Activated T-helper 9 cell treated with anti-CD3 and anti-CD28 coated beads, Interleukin-2, amount 50 U/mL, for 16 hours (primary cell): ENCODE data around the gene TTC23.

Source experiments
- DNase-seq: peaks from one replicate; pipeline ENCODE4 v3.0.0-alpha.2; 2020; ENCODE audit warnings: low read depth

TTC23 gene

GRCh38 chr15:99135194-99135593 lies 114.2 kb downstream of the TTC23 start:
- no peak for DNase-seq

DNA sequence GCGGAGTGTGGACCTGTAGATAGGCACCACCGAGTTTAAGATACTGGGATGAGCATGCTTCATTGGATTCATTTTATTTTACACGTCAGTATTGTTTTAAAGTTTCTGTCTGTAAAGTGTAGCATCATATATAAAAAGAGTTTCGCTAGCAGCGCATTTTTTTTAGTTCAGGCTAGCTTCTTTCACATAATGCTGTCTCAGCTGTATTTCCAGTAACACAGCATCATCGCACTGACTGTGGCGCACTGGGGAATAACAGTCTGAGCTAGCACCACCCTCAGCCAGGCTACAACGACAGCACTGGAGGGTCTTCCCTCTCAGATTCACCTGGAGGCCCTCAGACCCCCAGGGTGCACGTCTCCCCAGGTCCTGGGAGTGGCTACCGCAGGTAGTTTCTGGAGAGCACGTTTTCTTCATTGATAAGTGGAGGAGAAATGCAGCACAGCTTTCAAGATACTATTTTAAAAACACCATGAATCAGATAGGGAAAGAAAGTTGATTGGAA lies 115.0 kb downstream of the TTC23 start:
- DNase-seq = no peak

GRCh38 chr15:99132634-99133287 lies 116.6 kb downstream of the TTC23 start:
- no peak for DNase-seq

- DNase-seq = no peak
These were observed 117.3 kb downstream of the TTC23 start for GRCh38 chr15:99132122-99132521.

DNA sequence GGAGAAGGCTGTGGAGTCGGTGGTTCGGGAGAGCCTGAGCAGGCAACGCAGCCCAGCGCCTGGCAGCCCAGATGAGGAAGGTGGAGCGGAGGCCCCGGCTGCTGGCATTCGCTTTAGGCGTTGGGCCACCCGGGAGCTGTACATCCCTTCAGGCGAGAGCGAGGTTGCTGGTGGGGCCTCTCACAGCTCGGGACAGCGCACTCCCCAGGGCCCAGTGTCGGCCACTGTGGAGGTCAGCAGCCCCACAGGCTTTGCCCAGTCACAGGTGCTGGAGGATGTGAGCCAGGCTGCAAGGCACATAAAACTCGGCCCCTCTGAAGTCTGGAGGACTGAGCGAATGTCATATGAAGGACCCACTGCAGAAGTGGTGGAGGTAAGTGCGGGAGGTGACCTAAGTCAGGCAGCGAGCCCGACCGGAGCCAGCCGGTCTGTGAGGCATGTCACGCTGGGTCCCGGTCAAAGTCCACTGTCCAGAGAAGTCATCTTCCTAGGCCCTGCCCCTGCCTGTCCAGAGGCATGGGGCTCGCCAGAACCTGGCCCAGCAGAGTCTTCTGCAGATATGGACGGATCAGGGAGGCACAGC lies 117.8 kb downstream of the TTC23 start:
- no peak for DNase-seq

GRCh38 chr15:99130765-99131440 lies 118.5 kb downstream of the TTC23 start:
- no peak for DNase-seq

DNA sequence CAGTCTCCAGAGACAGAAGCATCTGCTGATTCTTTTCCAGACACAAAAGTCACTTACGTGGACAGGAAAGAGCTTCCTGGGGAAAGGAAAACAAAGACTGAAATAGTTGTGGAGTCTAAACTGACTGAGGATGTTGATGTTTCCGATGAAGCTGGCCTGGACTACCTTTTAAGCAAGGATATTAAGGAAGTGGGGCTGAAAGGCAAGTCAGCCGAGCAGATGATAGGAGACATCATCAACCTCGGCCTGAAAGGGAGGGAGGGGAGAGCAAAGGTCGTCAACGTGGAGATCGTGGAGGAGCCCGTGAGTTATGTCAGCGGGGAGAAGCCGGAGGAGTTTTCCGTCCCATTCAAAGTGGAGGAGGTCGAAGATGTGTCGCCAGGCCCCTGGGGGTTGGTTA lies 119.1 kb downstream of the TTC23 start:
- no peak for DNase-seq

DNA sequence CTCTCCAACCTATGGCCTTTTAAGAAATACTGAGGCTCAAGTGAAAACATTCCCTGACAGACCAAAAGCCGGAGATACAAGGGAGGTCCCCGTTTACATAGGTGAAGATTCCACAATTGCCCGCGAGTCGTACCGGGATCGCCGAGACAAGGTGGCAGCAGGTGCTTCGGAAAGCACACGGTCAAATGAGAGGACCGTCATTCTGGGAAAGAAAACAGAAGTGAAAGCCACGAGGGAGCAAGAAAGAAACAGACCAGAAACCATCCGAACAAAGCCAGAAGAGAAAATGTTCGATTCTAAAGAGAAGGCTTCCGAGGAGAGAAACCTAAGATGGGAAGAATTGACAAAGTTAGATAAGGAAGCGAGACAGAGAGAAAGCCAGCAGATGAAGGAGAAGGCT lies 119.7 kb downstream of the TTC23 start:
- no peak for DNase-seq

- DNase-seq = no peak
These were observed 121.0 kb downstream of the TTC23 start for GRCh38 chr15:99128411-99128810.

DNA sequence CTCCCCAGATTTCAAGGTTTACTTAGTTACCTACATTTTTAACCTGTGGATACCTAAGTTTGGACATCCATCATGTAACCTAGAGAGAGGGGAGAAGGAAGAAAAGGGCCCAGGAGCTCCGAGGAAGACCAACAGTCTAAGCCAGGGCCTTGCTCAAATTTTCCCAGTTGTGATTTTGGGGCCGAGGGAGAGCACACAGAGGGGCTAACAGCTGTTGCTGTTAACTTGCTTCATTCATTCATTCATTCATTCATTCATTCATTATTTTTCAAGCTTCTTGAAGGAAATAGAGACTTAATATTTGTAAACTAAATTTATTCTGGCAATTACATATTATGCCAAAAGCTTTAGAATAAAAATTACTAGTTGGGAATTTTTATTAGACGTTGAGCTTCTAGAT lies 121.6 kb downstream of the TTC23 start:
- DNase-seq = no peak

GRCh38 chr15:99126930-99127329 lies 122.5 kb downstream of the TTC23 start:
- DNase-seq = no peak

- DNase-seq = no peak
These were observed 123.2 kb downstream of the TTC23 start for GRCh38 chr15:99126131-99126588.

DNA sequence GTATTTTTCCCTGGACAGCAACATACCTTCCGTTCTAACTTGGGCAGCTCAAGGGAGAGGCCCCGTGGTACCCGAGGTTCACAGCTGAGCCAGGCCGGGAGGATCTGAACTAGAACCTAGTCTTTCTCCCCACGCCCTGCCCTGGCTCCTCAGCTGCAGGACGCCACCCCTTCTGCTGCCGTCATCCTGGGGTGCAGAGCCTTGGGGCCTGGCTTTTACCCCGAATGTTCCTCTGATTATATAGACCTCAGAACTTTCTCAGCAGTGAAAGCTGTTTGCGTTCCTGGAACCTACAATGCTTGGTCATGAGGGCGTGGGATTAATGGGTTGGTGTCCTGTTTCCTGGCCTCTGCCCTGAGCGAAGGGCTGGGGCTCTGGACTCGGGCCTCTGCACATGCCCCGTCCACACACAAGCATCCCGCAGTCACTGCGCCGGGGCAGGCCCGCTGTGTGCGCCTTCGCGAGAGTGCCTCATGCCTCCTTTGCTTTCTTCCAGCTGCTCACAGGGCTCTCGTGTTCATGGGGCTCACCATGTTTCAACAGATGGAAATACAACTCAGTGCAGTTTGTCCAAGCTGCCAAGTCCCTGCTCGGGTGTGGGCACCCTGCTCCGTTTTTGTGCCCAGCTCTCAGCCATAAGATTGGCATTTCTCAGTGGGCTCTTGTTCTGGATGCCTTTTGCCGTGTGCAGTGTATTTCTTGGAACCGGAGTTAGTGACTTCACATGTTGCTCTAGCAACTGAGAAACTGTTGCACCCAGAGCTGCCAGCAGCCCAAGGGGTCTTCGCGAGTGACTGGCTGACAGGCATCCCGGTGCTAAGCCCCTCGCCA lies 124.1 kb downstream of the TTC23 start:
- DNase-seq = no peak

GRCh38 chr15:99124641-99125040 lies 124.7 kb downstream of the TTC23 start:
- no peak for DNase-seq

DNA sequence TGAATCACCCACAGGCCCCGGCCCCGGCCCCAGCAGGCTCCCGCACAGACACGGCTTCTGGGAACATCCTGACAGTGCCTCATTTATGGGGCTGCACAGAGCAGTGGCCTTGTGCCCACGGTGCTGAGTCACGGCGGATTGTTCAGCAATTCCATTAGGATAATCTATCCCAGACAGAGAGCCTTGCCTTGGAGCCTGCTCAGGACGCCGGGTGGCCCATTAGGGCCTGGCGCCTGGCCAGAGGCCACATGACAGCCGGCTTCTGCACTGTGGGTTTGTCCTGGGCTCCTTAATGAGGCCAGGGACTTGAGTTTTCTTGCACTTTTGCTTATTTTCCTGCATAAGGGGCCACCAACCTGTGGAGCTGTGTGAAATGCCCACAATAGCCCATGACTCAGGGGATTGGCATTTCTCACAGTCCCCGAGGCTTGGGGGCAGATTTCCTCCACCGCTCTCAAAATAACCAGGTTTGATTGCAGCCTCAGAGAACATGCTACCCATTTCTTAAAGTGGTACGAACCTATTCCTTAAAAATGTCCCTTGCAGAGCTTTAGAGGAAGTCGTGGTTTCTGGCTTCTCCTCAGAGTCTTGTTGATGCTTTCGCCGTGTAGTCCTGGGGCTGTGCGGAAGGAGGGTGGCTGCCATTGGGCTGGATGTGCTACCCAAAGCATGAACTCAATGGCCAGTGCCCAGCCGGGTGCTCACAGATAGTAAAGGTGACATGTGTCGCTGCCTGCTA lies 125.5 kb downstream of the TTC23 start:
- no peak for DNase-seq

DNA sequence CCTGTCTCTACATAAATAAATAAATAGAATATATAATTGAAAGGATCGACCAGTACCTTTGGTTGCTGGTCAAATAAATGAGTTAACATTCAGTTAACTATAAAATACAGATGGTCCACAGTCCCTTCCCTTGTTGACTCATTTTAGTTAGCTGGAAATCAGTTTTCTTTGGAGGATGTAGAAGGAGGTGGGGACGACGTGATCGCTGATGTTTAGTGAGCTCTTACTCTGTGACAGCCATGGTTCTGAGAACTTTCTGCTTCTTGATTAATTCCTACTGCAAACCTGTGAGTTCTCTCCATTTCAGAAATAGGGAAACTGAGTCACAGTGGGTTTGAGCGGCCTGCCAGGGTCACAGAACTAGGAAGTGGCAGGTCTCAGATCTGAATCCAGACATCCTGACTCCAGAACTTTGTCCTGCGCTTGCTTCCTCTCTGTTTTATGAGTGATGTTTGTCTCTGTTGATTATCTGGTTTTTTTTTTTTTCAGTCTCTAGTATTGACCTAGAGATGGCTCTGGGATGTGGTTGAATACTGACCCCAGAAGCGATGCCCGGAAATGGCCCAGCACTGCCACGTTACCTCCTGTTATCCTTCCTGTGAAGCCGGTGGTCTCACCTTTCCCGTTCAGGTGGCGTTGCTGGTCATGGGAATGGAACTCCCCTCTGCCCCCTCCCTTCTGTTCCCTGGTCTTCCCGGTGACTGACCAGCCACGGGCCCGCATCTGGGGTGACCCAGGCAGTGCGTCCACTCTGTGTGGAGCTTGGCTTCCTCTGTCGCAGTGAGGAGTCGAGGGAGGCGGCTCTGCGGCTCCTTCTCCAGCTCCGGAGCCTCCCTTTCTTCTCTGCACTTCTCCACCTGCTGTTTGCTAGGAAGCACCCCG lies 126.3 kb downstream of the TTC23 start:
- DNase-seq = no peak

DNA sequence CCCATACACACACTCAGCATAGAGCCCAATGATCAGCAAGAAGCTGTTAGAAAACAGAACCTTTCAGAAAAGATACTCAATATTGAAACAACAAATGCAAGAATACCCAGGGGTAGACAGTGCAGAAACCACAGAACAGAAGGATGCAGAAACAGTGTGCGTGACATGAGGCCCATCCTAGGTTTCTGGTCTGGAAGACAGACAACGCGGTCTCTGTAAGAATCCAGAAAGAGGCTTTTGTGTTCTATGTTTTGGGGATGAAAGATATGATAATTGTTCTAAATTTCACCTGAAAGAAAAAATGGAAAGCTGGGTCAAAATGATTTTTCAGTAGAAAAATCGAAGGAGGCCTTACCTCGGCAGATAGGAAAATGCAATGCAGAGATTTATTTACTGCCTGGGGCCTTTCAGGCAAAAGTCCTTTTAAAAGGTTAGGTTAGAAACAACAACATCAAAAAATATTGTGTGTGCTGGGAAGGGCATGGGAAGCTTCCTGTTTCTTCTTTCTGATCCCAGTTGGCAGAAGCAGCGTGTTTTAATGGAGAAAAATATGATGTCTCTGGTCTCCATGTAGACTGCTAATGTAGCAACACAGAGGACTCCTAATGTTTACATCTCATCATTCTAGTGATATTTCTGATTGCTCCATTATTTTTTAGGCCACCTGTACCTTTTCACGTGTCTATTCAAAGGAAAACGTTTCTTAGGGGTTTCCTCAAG lies 127.5 kb downstream of the TTC23 start:
- DNase-seq = no peak

DNA sequence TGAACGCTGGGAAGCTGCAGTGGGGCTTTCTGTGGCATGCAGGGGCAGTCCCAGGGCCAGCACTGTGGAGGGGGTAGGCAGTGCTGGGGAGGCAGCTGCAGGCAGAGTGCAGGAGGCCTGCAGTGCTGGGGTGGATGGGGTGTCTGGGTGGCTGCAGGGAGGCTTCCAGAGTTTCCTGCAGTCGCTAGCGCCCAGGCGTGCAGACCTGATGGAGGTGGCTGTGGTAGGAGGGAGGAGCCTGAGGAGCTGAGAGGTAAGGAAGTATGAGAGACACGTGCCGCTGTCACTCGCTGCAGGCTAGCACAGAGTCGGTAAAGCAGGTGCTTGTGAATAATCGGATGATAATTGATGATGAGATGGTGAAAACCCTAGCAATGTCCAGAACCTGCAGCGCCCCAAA lies 128.2 kb downstream of the TTC23 start:
- DNase-seq = no peak

DNA sequence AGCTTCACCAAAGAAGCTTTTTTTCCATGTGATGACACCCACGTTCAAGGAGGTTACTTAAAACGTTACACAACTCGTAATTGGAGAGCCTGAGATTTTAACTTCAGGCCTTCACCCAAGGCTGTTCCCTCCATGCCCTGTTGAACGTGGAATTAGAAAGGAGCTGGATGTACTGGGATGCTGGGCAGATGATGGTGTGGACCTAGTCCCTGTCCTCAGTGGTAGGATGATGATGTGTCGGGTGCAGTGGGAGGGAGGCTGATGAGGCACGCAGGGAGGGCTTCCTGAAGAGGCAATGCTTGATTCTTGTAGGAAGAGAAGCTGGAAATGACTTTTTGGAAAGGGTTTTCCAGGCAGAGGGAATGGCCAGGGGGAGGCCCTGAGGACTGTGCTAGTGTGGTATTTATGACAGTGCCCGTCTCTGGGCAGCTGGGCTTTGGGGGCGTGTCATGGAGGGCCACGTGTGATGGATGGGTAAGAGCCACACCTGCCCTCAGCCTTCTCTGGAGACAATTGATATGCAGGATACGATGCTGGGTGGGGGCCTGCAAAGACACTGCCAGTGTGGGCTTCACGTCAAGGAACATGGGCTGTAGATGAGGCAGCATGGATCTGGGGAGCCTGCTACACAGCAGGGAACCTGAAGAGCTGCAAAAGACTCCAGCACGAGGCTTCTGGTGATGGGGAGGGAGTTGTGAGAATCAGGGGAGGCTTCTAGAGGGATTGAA lies 129.2 kb downstream of the TTC23 start:
- no peak for DNase-seq
